CD4-positive, alpha-beta T cell treated with Interleukin-12 subunit alpha and Interleukin-12 subunit beta, for 1 hour (primary cell): Measurements from ENCODE around the gene NRG2.
A peak's percentile ranks its signal among the peaks of the same experiment; 100 is the strongest.

Source experiments
- DNase-seq: peaks from one replicate; pipeline ENCODE4 v3.0.0-alpha.2; 2020

The NRG2 gene

DNA sequence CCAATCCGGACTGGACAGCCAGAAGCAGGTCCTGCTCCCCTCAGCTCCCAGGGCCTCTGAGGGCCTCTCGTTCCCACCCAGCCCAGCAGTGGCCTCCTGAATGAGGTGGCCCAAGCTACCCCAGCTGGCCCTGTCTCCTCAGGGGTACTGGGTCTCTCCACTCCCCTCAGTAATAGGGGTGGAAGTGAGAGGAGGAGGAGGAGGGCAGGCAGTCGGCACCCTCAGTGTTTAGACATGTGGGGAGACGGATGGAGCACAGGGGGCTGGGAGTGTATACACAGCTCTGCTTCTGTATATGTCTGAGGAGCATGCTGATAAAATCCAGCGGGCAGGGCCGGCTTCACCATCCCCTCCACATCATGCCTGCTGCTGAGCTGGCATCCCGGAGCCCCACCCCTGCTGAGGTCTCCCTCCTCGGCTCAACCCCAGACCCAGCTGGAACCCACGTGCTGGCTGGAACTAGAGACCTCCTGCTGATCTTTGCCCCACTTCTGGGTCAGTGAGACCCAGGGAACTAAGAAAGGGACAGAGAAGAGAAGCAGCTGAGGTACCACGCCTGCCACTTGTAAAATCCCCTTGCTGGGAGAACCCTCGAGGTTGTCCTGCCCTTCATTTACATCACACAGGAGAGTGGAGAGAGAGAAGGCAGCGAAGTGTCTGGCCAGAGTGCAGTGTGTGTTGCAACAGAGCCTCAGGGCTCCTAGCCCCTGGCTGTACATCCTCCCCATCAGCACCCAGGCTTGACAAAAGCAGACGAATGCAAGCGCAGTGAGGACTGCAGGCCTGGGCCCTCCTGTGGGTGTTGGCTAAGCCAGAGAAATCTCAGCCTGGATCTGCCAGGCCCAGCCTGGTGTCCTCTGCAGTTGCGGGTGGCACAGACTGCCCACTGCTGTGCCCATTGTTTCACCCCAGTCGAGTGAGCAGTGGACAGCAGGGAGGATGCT, 170.0 kb downstream of the NRG2 start:
- no peak for DNase-seq

DNA sequence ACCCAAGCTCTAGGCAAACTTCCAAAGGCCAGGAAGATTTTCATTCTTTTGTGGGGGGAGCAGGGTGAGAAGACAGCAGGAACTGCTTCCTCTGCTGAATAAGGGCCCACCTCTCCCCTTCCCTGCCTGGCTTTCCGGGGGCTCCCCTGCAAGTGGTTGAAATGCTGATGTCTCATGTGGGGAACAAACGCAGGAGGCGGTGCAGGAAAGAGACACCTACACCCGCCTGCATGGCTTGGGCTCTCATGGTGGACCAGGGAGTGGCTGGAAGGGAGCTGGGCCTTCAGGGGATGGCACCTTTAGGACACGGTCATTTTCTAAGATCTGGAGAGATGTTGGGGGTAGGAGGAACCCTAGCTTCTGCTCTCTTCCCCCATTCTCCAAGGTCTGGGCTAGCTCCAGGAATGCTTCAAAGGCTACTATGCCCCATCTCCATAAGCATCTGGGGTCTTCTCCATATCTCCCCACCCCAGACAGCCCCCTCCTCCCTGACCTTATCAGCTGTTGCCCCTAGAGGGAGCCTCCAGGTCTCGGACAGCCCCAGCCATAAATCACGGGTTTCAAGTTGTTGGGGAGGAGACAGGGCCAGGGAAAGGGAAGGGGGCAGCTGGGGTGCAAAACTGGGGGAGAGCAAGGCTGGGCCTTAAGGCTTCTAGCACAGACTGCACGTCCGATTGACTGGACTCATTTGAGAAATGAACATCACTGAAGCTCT, 170.9 kb downstream of the NRG2 start:
- DNase-seq = no peak

DNA sequence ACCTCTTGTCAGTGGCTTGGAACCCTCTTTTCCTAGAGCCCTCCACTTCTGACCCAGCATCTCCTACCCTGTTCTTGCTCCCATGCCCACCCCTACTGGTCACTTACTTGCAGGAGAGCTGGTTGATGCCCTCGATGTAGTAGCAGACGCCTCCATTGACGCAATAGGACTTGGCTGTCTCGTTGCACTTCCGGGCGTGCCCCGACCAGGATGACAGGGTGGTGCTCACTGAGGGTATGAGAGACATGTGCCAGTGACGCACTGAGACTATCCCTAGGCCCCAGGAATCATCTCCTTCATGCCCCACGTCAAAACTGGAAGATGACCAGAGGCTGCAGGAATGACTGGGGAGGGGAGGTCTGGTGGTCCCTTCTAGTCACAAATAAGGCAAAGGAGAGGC, 171.5 kb downstream of the NRG2 start:
- no peak for DNase-seq

DNA sequence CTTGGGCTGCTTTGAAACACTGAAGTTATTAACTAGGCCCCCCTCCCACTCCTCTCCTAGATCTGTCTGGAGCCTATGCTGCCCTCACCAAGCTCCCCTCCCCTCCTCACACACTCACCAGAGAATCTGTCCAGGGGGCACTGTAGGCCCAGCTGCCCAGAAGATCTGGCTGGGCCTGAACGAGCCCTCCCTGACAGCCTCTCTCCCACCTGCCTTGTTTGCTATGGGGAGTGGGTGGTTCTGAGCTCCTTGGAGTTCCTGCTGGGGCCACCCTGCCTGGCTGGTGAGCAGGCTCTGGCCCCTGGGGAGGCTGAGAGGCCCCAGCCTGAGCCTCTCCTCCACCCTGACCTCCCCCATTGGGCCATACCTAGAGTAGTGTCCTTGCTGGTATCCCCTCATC, 172.4 kb downstream of the NRG2 start:
- DNase-seq = no peak

DNA sequence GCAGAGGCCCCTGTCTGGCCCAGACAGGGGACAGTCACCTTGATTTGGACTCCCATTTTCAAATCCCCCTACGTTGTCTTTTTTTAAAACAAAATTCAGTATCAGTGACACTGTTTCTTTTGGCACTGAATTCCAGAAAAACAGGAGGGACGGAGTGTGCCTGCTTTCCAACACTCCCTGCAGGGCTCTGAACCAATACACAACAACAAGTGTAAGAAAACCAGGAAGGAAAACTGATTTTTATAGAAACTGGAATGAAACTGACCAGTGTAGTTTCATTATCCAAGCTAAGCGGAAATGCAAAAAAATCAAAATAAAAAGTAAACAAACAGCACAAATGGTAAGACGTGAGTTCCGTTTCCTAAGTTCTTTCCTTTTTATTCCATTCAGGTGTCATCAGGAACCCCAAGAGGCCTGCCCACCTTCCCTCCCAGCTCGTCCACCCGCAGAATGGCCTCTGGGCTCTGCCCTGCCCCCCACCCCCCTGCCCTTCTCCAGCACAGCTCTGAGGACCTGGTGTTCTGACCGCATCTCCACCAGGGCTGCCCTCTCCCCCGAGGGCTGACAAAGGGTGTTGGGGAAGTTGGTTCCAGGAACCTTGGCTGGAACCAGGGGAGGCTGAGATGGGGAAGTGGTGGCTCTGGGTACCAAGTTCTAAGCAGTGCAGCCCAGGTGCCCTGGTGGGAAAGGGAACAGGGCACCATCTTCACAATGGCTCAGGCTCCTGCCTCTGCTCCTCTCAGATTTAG, 173.9 kb downstream of the NRG2 start:
- no peak for DNase-seq

DNA sequence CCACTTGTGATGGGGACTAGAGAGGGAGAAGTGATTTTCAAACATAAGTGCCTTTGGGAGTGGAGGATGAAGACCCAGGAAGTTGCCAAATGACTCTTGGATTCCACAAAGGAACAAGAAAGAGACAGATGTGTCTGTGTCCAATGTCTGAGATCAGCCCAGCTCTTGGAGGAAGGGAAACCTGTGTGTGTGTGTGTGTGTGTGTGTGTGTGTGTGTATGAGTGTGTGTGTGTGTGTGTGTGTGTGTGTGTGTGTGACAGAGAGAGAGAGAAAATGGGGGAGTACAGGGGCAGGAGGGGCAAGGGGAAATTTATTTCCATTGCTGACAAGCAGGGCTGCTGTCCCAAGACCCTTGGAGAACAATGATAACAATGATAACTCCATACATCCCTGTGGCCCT, 175.5 kb downstream of the NRG2 start:
- DNase-seq = no peak

DNA sequence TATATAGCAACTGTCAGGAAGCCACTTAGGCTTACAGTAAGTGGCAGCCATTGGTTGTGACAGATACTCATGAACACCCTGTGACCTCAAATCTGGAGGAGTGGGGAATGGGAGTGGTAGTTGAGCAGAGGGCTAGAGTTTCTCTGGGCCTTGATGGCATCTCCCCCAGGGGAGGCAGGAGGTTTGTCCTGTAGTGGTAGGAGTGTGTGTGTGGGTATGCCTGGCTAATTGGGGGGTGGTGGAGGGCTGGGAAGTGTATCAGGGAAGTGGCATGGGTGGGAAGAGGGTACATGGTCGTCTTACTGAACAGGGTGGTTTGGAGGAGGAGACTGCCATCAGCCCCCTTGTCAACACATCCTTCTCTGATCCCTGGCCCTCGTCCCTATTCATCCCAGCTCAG, 176.0 kb downstream of the NRG2 start:
- no peak for DNase-seq

DNA sequence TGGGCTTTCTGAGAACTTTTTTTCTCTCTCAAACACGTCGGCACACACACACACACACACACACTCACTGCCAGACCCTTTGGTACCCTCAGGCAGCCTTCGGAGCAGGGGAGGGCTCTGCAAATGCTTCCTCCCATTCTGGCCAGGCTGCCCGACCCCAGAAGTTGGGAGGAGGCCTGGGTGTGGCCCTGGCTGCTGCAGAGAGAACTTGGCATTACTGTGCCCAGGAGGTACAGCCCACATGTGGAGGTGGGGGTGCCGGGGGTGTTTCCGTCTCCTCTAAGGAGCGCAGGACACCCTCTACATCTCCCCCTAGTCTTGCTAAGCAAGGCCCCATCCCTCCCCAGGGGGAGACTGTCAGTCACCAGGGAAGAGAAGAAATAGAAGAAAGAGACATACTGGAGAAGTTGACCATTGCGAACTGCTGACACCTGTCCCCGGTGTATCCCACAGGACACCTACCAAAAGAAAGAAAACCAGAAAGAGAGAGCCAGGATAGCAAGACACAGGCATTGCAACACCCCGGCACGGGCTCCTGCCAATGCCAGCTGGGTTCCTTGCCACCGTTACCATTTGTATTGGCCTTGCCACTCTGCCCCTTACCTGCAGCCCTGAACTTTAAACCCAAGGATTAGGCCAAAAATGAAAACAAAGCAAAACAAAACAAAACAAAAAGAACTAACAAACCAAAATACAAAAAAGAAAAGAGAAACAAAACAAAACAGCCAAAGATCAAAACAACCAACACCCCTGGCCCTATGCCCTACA, 178.2 kb downstream of the NRG2 start:
- DNase-seq = no peak

DNA sequence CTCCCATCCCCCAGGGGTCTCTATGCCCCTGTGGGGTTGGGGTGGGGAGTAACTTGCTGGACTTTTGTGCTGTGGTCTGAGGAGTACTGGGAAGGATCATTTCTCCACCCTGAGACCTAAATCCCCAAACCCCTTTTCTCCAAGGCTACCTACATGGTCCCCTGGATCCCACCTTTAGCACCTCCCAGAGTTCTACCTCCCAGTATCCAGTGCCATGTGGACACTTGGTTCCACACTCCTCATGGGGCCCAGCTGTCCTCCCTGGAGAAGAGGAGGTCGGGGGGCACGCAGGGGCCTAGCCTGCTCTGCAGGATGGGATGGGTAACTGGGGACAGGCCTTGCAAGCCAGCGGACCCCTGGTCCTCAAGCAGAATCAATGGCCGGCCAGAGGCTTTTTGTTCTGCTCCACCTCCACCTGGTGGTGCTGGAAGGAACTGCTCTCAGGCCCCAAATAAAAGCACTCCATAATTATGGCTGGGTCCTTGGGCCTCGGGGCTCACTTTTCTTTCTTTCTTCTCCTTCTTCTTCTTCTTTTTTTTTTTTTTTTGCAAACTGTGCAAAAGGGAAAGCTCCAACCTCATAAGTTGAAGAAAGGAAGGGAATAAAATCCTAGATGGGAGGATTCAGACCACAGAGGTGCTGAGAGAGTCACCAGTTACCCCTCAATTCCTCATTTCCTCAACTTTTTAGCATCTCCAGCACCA, 179.1 kb downstream of the NRG2 start:
- DNase-seq = peak; percentile 53

DNA sequence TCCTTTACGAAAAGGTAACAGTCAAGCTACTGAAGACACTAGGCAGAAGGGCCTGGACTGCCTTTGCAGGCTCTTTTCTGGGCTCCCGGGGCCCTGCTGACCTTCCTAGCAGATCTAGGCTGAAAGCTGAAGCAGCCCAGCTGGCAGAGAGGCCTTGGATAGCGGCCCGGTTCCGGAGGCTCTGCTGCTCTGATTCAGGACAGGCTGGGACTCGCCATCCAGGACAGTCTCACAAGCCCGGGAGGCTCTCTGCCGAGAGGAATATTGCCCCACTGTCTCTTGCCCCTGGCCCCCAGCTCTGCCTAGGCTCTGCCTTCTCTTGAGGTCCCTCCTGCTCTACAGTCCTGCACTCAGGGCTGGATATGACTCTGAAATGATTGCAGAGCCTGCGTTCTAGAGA, 179.7 kb downstream of the NRG2 start:
- DNase-seq = no peak

DNA sequence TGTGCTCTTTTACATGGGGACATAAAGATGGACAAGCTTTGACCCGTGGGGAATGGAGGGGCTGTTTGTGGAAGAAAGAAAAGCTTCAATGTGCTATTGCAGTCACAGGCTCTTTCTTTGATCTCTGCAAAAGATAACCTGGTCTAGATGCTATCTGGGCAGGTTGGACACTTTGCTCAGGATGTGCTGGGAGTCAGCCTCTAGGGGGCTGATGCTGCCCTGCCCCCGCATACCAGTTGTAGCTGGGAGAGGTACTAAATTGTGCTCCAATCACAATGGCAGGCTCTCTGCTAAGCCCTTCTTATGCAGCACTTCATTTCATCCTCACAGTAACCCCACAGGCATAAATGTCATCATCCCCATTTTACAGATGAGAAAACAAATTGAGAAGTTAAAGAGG, 180.3 kb downstream of the NRG2 start:
- DNase-seq = no peak

DNA sequence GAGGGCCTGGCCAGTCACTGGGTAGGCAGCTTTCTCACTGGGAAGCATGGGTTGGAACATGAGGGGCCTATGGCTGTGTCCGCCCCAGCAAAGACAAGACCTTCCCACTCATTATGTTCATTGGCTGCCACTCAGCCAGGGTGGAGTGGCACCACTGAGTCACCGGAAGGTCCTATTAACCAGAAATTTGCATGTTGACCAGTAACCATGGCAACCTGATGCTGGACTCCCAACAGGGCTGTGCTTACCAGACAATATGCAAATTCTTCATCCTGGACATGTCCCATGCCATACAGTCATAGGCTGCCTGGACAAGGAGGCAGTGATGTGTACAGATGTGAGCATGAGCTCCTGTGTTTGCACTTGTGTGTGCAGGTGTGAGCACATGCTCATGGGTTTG, 180.8 kb downstream of the NRG2 start:
- DNase-seq = no peak

DNA sequence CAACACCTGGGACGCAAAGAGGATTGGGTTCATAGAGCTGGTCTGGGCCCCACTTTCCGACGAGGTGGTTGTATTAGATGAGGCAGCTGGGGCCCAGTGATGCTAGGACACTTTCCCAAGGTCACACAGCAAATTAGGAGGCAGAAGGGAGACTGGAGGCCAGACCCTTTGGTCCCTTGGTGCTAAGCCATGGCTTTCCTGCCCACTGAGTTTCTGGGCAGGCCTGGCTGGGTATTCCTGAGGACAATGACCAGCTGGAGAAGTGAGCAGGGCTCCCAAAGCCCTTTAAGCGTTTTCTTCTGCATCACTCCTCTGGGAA, 181.3 kb downstream of the NRG2 start:
- no peak for DNase-seq

DNA sequence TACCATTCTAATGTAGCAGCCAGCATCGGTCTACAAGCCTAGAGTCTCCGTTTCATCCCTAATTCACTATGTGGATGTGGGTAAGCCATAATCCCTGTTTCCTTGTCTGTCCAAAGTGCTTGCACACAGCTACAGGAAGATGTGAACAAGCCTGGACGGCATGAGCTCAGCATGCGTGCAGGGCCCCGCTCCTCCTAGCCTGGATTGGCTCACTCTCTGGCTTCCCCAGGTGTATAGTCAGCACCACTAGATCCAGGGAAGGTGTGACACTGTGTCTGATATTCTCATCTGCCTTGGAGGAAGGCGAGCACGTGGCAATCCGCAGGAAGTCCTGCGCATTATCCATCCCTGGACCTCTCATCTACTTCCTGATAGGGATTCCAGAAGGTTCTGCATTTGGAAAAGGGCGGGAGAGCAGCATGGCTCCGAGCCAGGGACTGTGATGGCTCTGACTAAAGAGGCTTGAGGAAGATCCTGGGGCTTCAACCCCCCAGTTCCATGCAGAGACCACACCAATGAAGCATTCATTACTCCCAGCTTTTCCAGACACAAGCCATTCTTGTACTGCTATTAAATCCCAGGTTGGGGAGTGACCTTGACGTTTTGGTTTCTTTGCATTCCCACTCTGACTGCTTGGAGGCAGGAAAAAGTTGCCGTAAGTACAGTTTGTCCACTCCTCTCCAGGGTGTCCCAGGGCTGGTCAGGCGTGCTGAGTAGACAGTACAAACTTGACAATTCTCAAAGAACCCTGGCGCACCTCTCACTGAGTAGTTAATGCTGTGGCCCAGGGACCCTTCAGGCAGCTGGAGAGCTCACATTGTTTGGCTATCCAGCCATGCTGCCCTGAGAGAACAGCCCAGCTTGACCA, 181.8 kb downstream of the NRG2 start:
- no peak for DNase-seq

DNA sequence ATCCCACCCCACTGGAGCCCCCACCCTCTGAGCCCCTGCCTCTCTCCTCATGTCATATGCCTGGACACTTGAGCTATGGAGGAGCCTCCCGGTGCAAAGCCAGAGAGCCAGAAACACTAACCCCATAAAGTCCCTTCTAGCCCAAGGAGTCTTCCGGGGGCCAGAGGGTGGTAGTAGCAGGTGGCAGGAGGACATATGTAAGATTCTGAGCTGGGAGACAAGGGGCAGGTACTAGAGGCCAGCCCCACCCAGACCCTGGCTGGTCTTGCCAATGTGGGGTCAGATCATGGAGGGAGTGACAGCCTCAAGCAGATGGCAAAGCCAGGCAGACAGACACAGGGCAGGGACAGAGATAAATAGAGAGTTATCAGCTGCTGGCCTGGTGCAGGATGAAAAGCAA, 184.1 kb downstream of the NRG2 start:
- DNase-seq = no peak

DNA sequence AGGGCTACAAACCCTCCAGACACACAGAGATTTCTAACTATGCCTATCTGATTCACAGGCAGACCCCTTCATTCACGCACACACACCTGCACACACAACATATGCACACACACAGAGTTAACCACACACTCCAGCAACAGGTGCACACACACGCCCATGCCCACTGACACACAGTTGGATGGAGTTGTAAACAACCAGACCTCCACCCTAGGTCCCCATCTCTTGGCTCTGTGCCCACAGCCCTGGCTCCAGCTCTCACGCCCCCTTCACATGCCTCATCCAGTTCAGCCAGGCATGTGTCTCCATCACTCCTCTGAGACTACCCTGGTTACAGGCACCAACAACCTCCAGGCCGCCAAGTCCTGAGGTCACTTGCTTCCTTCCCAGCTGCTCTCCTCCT, 186.4 kb downstream of the NRG2 start:
- no peak for DNase-seq

DNA sequence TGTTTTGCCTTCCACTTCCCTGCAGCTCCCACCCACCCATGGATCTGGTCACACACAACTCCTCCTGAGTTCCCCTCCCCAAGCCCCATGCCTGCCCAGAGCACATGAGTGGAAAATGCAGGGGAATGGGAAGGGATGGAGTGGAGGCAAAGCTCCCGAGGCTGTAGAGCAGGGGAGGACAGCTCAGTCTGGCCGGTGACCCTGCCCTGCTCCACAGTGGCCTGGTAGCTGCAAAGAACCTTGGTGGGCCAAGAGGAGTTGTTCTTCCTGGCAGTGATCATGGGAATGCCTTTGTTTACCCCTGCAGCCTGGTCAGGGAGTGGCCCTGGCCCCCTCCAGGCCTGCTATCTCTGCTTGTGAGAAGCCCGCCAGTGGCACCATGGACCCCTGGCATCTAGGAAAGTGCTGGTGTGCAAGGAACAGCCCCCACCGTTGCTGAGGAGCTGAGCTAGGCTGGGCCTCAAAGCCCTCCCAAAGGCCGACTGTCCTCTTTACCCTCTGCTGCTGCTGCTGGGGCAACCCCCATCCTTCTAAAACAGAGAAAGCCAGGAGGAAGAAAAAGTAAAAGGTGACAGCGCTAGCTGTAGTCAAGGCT, 187.1 kb downstream of the NRG2 start:
- DNase-seq = no peak

DNA sequence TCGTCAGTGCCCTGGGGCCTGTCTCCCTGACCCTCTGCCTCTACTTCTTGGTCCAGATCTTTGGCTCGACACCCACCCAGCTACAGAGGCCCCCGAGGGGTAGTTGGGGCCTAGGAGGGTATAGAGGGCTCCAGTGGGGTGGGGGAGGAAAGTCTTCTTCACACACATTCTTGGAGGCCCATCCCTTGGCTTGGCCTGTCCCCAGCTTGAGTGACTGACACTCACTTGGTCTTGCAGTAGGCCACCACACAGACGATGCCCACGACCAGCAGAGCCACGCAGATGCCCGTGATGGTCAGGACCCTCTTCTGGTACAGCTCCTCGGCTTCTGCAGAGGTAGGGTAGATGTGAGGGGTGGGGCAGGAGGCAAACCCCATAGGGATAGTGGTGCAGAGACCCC, 187.6 kb downstream of the NRG2 start:
- DNase-seq = no peak

DNA sequence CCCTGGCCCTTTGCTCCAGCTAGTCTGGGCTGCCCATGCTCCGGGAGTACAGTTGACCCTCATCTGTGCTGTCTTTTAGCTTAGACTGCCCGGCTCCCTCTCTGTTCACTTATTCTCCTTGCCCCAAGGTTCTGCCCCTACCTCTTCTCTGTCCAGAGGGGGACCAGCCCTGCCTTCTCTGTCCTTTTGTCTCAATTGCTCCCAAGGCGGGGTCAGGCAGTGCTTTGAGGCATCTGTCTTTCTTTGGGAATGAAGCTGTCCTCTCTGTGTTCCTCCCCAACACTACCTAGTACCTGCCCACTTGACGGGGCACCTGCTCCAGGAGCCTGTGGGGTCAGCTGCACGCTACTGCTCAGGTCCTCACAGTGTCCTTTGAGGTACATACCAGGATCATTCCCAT, 188.1 kb downstream of the NRG2 start:
- no peak for DNase-seq

DNA sequence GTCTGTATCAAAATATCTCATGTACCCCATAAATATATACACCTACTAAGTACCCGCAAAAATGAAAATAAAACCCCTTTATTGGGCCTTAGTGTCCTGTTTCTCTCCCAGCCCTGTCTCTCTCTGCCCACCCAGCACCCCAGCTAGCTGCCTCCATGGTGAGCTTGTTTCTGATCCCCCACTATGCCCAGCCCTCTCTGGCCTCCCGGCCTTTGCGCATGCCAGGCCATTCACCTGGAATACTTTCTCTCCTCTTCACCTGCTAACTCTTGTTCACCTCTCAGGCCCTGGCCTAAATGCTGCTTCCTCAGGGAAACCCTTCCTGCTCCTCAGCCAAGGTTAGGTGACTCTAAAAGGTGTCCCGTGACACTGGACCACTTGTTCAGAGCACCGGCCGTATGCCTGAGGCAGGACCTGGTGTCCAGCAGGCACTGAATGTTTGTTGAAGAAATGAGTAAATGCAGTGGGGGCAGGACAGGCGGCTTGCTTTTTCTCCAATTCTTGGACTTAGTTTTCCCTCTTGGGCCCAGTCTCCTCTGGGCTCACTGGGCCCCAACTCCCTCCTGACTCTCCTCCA, 189.0 kb downstream of the NRG2 start:
- no peak for DNase-seq

DNA sequence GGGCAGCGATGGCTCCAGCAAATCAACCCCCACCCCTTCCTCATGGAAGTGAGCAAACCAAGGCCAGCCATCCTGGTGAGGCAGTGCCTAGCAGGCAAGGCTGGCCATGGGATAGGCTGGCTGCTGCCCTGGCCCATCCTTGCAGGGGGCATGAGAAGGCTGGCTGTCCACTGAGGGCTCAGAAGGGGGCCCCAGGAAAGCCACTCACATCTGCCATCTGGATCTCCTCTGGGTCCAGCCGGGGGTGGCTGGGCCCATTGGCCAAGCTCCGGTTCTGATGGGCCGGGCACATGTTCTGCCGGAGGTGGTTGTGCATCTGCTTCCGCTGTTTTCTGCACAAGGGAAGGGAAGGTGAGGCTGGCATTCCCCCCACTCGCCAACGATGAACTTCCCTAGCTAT, 190.4 kb downstream of the NRG2 start:
- no peak for DNase-seq
